ENCODE data around the gene DPH6.
"Not testable (repeated sequence)": the region's sequence is repeated elsewhere in the genome, so short reads cannot be mapped to it uniquely, and the experiment has no call there.

The DPH6 gene

GRCh38 chr15:35362195-35362829, 183.7 kb downstream of the DPH6 start:
- TF ChIP-seq ZFX (IDR thresholded peaks at IDR 0.05; ENCODE audit: borderline replicate concordance) = no peak
- TF ChIP-seq CTCF (IDR thresholded peaks at IDR 0.05) = no peak
- H3K27ac ChIP-seq = no peak overlapping the region

- H3K27ac ChIP-seq = no peak overlapping the region
- TF ChIP-seq CTCF (IDR thresholded peaks at IDR 0.05) (no peak), ZFX (IDR thresholded peaks at IDR 0.05; ENCODE audit: borderline replicate concordance) (no peak)
Measured at GRCh38 chr15:35358824-35359223, 187.1 kb downstream of the DPH6 start.

GRCh38 chr15:35351059-35351458, 194.9 kb downstream of the DPH6 start:
- no peak for TF ChIP-seq CTCF (IDR thresholded peaks at IDR 0.05)
- no peak for TF ChIP-seq ZFX (IDR thresholded peaks at IDR 0.05; ENCODE audit: borderline replicate concordance)
- H3K27ac ChIP-seq = no peak overlapping the region

GRCh38 chr15:35349916-35350315, 196.0 kb downstream of the DPH6 start:
- H3K27ac ChIP-seq = no peak overlapping the region
- TF ChIP-seq CTCF (IDR thresholded peaks at IDR 0.05) (no peak), ZFX (IDR thresholded peaks at IDR 0.05; ENCODE audit: borderline replicate concordance) (no peak)

GRCh38 chr15:35330916-35331315, 215.0 kb downstream of the DPH6 start:
- no peak overlapping the region for H3K27ac ChIP-seq
- no peak for TF ChIP-seq CTCF (IDR thresholded peaks at IDR 0.05)
- TF ChIP-seq ZFX (IDR thresholded peaks at IDR 0.05; ENCODE audit: borderline replicate concordance) = no peak

- TF ChIP-seq CTCF (IDR thresholded peaks at IDR 0.05) (no peak), ZFX (IDR thresholded peaks at IDR 0.05; ENCODE audit: borderline replicate concordance) (no peak)
- no peak overlapping the region for H3K27ac ChIP-seq
Measured at GRCh38 chr15:35330048-35330695, 215.8 kb downstream of the DPH6 start.

- no peak overlapping the region for H3K27ac ChIP-seq
- TF ChIP-seq CTCF (IDR thresholded peaks at IDR 0.05) = no peak
- no peak for TF ChIP-seq ZFX (IDR thresholded peaks at IDR 0.05; ENCODE audit: borderline replicate concordance)
Measured at GRCh38 chr15:35329521-35329961, 216.4 kb downstream of the DPH6 start.

- H3K27ac ChIP-seq = not testable (repeated sequence)
Measured at GRCh38 chr15:35328836-35329235, 217.1 kb downstream of the DPH6 start.

Data from 22Rv1 (cell line).